Ovary (tissue), 9 donors: ENCODE measurements around the gene GTF2H3. TPM values are rescaled to one million over a fixed set of nuclear protein-coding genes. Genes with fewer than 3 reads are reported as not detected.

Experiments
- DNase-seq, 5 donors: peaks; one replicate each; pipeline ENCODE4 v3.0.0-alpha.2; 2019 to 2020
- H3K27ac ChIP-seq, 2 donors: fragments of 200-600 bp; one replicate each; pipeline versions ENCODE4 v1.5.1 to v1.8.0; 2019 to 2022
- H3K27me3 ChIP-seq: fragments of 200-600 bp; one replicate; pipeline ENCODE4 v1.8.0; 2022
- H3K36me3 ChIP-seq: fragments of 200-600 bp; sonication (generic); one replicate; pipeline ENCODE4 v1.5.1; 2019
- H3K4me1 ChIP-seq: one replicate; pipeline ENCODE4 v1.8.1; 2013; ENCODE audit warnings: mild to moderate bottlenecking, moderate library complexity; ENCODE audit not compliant: insufficient read depth
- H3K4me3 ChIP-seq: fragments of 200-600 bp; sonication (generic); one replicate; pipeline ENCODE4 v1.5.1; 2017
- H3K9me3 ChIP-seq, 2 donors: fragments of 200-600 bp in 1 of 2; sonication (generic) in 1 of 2; one replicate each; pipeline versions ENCODE4 v1.5.1 to v1.8.1; 2013 to 2019; ENCODE audit warnings: mild to moderate bottlenecking in 1 of 2, moderate library complexity in 1 of 2
- EP300 ChIP-seq: sonication (generic); formaldehyde crosslinking; IDR thresholded peaks from one replicate; pipeline ENCODE4 v1.6.1; 2017; ENCODE audit warnings: antibody characterized with exemption
- POLR2A ChIP-seq: fragments of 450-650 bp; IDR thresholded peaks from one replicate; pipeline ENCODE4 v1.6.1; 2017; ENCODE audit warnings: antibody characterized with exemption, mild to moderate bottlenecking, moderate library complexity
- WGBS, 3 donors: extraction: QIAGEN DNeasy Blood & Tissue Kit in 1 of 3; methylation state at CpG; one replicate each; pipeline versions ENCODE4 v1.1.5 to v1.1.7; 2013 to 2017; 5-methylcytosine and 5-hydroxymethylcytosine counted together
- intact Hi-C, 4 donors: fragments of 100-400 bp; cut with DNase I; formaldehyde crosslinking; loops; one replicate each; pipeline versions ENCODE4 v1.11.0 to v1.15.1; 2022 to 2023
- polyA plus RNA-seq, 2 donors: library from polyadenylated mRNA; stranded (reverse); fragments of 200-250 nt in 1 of 2; fragments of 350-450 nt in 1 of 2; fragmentation: Illumina TruSeq in 1 of 2; extraction: RNeasy Lipid Tissue Mini Kit (QIAGEN cat#74804) in 1 of 2; gene quantifications; one replicate each; pipeline ENCODE4 v1.2.3, GENCODE V29; 2013 to 2014
- total RNA-seq, 7 donors: library from RNA; depleted of rRNA in 2 of 7; stranded (reverse); fragments of >200 nt in 2 of 7; fragmentation: NEBNext Ultra II Directional in 3 of 7; extraction: Animal tissue kit (Norgen Biotek cat#: 25700) in 3 of 7; gene quantifications; one replicate each; pipeline versions ENCODE4 v1.1.0 to v1.2.4, GENCODE V29; 2016 to 2023
- TF ChIP-seq, protein P1 (sequence below), 3 donors: fragments of 450-650 bp in 2 of 3; fragments of 200-600 bp in 1 of 3; IDR thresholded peaks; one replicate each; pipeline versions ENCODE4 v1.5.1 to v1.8.0; 2016 to 2022; ENCODE audit warnings: antibody characterized with exemption in 3 of 3, mild to moderate bottlenecking in 1 of 3
- donor health status: DM: no; HTN: no; CAD: no; lungs with moderate emphysema.
- donor health status: DM: no; HTN: no; CAD: no.
- donor health status: Bipolar disorder and iron deficiency.
- donor health status: DM: yes; HTN: yes; CAD: no.
- donor health status: DM: no; HTN: no; CAD: no.
- donor health status: DM: yes; HTN: yes; CAD: no.

GTF2H3 gene
- total and polyA plus RNA-seq, 9 donors = 8.1 to 29.5 (median 21.2) TPM

DNA sequence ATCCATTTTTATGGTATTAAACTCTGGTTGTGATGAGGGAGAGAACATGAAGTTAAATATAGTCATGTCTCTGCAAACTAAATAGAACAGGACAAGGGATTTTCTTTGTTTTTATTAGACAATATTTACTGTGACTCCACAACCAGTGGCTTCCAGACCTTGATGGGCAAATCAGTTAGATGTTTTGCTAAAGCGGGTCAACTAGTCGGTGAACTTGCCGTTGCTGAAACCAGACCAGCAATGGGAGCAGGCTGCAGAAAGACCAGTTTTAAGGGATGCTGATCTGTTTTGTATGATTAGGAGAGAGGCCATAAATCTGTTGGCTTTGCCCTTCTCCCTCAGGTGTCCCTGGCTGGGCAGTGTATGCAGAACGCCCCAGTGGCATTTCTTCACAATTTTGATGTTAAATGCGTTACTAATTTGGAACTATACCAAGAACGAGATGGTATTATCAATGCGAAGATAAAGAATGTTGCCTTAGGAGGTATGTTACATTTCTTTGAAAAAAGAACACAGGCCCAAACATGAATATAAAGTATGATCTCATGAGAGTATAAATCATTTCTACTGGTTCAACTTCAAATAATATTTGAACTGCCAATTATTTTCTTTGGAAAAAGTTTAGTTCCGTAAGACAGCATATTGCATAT, 56.7 kb downstream of the GTF2H3 start:
- TF ChIP-seq EP300 (no peak), POLR2A (no peak)
- TF ChIP-seq, protein P1, sequence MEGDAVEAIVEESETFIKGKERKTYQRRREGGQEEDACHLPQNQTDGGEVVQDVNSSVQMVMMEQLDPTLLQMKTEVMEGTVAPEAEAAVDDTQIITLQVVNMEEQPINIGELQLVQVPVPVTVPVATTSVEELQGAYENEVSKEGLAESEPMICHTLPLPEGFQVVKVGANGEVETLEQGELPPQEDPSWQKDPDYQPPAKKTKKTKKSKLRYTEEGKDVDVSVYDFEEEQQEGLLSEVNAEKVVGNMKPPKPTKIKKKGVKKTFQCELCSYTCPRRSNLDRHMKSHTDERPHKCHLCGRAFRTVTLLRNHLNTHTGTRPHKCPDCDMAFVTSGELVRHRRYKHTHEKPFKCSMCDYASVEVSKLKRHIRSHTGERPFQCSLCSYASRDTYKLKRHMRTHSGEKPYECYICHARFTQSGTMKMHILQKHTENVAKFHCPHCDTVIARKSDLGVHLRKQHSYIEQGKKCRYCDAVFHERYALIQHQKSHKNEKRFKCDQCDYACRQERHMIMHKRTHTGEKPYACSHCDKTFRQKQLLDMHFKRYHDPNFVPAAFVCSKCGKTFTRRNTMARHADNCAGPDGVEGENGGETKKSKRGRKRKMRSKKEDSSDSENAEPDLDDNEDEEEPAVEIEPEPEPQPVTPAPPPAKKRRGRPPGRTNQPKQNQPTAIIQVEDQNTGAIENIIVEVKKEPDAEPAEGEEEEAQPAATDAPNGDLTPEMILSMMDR (IDR thresholded peaks at IDR 0.05) = no peak
- no peaks in the 10 kb centered on the region for H3K9me3 ChIP-seq
- peaks cover 3% of the 10 kb centered on the region for H3K36me3 ChIP-seq
- H3K27ac ChIP-seq = no peak overlapping the region
- DNase-seq = no peak
- no peak overlapping the region for H3K4me3 ChIP-seq
- no peaks in the 10 kb centered on the region for H3K27me3 ChIP-seq
- intact Hi-C loops = no loop called here
- no peaks in the 10 kb centered on the region for H3K4me1 ChIP-seq
- WGBS, 3 donors = 86 to 88% (median 87%) methylated on average over 8 of the region's 8 CpGs

DNA sequence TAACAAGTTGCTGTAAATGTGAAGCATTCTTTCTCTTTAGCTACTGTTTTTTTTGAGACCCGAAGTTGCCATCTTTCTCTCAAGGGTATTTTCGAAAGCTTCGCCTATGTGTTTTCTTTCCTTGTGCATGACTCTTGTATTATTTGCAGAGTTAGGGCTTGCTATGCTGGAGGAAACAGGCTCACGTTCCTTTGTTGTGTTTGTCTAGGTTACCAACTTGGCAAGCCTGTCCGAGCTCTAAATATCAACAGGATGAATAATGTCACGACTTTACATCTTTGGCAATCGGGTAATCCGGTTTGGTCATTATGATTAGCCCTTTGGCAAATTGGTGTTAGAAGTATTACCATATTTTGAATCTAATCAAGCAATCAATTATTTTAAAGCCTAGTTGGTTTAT, 62.6 kb downstream of the GTF2H3 start:
- H3K36me3 ChIP-seq = no peaks in the 10 kb centered on the region
- 82 to 89% (median 82%) methylated on average over 8 of the region's 8 CpGs for WGBS, 3 donors
- intact Hi-C loops = no loop called here

DNA sequence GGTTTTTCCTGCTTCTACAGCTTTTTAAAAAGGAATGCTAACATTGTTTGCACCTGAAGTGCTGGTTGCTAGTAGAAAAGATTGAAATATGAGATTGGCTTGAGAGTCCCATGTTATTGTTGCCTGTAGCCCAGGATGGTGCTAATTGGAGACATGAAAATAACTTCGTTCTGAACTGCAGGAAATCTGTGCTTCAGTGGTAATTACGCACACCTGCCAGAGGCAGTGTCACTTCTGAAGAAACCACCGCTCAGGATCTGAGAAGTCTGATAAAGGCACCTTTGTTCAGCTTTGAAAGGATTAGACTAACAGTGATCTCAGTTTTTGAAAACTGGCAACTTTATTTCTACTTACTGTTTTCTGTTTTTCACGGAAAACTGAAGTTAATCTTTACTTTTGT, 63.0 kb downstream of the GTF2H3 start:
- no peak overlapping the region for H3K27ac ChIP-seq
- H3K36me3 ChIP-seq = no peaks in the 10 kb centered on the region
- no peaks in the 10 kb centered on the region for H3K27me3 ChIP-seq
- H3K4me3 ChIP-seq = no peak overlapping the region
- intact Hi-C loops = no loop called here
- TF ChIP-seq, protein P1 (IDR thresholded peaks at IDR 0.05) = no peak
- TF ChIP-seq EP300 = no peak
- DNase-seq = no peak
- H3K9me3 ChIP-seq = no peaks in the 10 kb centered on the region
- H3K4me1 ChIP-seq = no peaks in the 10 kb centered on the region
- WGBS, 3 donors = 87 to 92% (median 89%) methylated on average over 4 of the region's 4 CpGs

More for the DNA sequence above, 62.6 kb downstream of the GTF2H3 start:
- Histone ChIP-seq H3K27ac (no peak overlapping the region), H3K9me3 (no peaks in the 10 kb centered on the region), H3K27me3 (no peaks in the 10 kb centered on the region), H3K4me3 (no peak overlapping the region), H3K4me1 (no peaks in the 10 kb centered on the region)
- DNase-seq = no peak
- no peak for TF ChIP-seq POLR2A
- TF ChIP-seq, protein P1 (IDR thresholded peaks at IDR 0.05) = no peak
- TF ChIP-seq EP300 = no peak

DNA sequence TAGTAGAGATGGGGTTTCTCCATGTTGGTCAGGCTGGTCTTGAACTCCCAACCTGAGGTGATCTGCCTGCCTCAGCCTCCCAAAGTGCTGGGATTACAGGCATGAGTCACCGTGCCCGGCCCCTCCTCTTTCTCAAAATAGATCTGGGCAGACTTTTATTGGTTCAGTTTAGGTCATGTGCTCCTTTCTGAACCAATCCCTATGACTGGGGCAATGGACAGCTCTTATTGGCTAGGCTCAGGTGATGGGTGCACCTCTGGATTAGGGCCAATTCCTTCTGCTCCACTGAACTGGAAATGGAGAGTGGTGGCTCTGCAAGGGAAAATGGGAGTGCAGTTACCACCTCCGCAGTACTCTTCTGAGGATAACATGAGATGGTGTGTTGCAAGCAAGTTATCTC, 72.3 kb downstream of the GTF2H3 start:
- no peak overlapping the region for H3K4me3 ChIP-seq
- H3K4me1 ChIP-seq = no peaks in the 10 kb centered on the region
- TF ChIP-seq, protein P1 (IDR thresholded peaks at IDR 0.05) = no peak
- TF ChIP-seq EP300 = no peak
- no peak for DNase-seq
- no peak overlapping the region for H3K27ac ChIP-seq
- intact Hi-C loops = no loop called here
- H3K27me3 ChIP-seq = no peaks in the 10 kb centered on the region
- no peaks in the 10 kb centered on the region for H3K36me3 ChIP-seq
- WGBS, 3 donors = 89 to 97% (median 93%) methylated on average over 3 of the region's 3 CpGs
- no peaks in the 10 kb centered on the region for H3K9me3 ChIP-seq
